Stimulated activated CD4-positive, alpha-beta T cell treated with anti-CD3 and anti-CD28 coated beads, Interleukin-12 subunit alpha, Interleukin-12 subunit beta, amount 100 ng/mL, for 48 hours (primary cell): ENCODE data around the gene ELAVL2.

Experiments
- DNase-seq, 3 donors: peaks; one replicate each; pipeline ENCODE4 v3.0.0-alpha.2; 2020; ENCODE audit warnings: low read depth in 2 of 3, low spot score in 1 of 3

ELAVL2 gene

DNA sequence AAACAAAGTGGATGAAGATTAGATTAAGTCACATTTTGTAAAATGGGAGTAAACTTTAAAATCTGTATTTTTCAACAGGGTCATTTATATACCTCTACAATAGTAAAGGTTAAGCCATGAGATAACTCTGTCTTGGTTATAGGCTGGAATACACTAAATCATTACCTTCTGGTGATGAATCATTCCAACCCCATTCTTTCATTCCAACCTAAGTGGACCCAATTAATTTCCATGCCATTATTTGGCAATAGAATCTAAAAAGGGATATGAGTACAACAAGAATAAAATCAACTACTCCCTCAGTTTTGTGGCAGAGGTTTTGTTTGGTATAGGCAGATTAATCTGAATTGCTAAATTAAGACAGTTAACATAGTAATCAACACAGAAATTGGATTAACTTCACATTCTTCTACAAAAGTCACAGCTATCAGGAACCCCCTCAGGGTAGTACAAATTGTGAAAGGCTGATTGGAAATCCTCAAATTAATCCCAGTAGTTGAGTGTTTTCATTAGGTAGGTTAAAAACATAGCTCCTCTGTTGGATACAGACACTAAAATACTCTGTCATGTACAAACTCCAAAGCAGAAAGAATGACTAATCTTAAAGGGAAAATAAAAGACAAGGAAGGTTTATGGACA is 54.2 kb downstream of the ELAVL2 start:
- no peak for DNase-seq

DNA sequence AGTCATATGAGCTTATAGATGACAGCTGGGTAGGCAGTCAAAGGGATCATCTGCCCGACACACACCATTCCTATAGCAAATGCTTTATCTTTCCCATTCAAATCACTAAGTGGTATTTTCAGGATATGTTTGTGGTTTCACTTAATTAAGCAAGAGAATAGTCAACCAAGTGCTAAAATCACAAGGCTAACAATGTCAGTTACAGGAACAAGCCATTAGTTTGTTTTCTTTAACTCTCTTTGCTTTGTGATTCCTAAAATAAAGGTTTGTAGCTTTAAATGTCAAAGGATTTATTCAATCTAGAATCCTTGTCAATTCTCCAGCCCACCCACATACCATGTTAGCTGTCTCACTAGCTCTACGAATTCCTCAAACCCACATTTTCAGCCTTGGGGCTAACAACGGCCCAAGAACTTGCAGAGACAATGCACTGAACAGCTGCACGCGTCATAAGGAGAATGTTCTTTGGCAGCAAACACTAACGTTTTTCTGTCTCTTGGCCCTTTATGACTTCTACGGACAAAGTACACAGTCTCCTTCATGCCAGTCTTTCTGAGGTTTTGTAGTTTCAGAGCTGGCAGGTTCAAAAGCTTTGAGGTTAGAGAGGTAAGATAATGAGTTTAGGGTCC is 56.6 kb downstream of the ELAVL2 start:
- DNase-seq, result no peak

DNA sequence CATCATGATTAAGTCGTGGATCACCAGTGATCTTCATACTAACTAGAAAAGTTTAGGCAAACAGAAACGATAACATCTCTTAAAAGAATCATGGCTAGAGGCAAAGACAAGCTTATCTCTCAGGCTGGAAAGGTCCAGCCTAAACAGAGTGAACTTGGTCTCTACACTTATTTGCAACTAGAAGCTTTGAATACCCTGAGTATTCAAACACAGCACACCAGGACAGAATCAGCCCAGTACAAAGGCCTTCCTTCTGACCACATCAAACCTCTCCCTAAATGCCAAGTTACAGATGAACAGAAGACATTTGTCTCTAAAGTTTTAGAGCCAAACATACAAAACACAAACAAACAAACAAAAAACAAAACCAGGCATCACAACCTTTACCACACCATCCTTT is 57.2 kb downstream of the ELAVL2 start:
- DNase-seq, result no peak

DNA sequence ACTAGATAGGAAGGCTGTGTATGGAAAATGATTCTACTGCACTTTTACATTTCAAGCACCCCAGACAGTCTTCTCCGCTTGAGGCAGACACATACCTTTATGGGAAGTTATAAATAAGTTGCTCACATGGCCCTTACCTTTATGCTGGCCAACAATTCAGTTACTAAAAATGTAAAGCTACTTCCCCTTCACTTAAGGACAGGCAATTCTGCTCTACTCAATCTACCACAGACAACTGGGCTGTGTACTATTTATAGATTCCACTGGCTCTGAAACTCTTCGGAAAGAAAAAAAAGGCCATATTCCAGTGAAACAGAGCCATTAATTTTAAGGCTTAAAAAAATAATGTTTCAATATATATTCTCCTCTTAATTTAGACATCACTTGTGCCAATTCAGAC is 59.4 kb downstream of the ELAVL2 start:
- no peak for DNase-seq

- DNase-seq, result no peak
These were observed 60.5 kb downstream of the ELAVL2 start for GRCh38 chr9:23765561-23765960.

DNA sequence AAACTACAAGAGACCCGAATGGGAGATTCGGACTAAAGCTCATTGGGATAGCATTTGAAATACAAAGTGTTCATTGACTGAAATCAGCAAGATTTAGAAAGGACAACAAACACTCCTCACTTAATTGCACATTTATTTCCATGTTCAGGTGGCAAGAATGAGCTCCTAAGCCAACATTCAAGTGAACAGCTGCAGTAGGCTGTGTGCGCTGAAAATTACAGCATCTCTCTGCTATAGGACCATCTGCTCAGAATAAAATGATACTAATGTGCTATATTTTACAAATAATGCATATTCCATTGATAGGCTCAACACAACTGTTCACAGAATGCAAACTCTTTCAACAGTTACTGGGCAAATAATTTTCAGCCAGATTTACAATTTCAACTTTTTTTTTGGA is 61.8 kb downstream of the ELAVL2 start:
- DNase-seq, result no peak

GRCh38 chr9:23754551-23754950 is 71.5 kb downstream of the ELAVL2 start:
- DNase-seq, result no peak

DNA sequence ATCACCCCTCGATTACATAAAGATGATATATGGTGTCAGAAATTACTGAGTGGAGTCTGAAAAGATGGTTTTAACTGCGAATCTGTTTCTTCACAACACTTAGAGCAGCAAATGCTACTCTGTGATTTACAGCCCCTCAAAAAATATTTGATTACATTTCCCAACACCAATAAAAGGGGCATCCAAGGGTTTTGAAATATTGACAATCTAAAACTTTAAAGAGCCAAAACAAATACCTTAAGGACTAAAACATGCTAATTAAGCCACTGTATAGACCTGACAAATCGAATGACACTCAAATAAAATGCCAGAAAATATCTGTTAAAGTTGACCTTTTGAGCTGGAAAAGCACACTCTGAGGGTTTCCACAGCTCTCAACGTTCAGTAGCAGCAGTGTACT is 73.2 kb downstream of the ELAVL2 start:
- no peak for DNase-seq

DNA sequence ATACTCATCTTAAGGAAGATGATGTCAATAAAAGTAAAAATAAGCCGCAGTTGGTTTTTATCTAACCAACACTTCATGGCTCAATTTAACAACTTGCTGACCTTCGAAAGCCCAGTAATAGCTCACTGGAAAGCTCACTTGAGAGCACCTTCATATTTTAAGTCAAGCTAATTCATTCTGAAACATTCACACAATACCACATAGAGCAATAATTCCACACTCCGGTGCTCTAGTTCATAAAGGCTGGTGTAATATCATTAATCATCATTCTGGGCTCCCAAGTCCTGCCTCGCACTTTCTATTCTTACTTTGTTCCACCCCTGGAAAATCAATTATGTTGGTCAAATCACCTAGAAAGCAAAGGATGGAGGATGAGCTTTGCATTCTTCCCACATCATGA is 74.4 kb downstream of the ELAVL2 start:
- DNase-seq, result no peak

- no peak for DNase-seq
These were observed 75.2 kb downstream of the ELAVL2 start for GRCh38 chr9:23750808-23751207.

DNA sequence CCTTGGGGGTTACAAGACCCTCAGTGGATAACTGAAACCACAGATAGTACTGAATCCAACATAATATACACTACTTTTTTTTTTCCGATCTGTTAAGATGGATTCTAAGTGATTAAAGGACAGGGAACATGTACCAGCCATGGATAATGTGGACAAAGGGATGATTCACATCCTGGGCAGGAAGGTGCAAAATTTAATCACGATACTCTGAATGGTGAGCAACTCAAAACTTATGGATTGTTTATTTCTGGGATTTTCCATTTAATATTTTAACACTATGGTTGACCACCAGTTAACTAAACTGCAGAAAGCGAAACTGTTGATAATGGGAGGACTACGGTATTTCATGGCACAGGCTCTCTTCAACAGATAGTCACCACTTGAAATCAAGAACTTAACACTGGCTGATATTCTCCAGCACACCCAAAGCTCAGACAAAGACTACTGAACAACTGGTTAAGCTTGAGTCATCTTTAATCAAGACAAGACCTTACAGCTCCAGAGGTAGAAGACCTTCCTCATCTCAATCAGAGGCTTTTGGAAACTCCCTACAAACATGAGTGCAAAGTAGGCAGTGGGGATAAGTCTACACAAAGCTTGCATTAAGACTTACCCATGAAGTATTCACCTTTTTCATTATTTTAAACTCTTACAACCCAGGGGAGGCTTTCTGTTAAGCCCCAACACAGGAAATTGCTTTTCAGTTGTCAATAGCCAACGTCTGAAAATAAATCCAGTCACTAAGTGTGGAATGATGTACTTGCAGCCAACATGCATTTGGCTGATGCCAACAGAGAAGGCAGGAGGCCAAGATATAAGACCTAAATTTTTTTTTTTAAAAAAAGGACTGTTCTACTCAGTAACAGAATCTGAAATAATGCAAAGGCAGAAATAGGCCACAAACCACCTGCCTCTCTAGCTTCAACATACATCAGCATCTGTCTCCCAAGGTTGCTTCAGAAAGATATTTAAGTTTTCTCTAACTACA is 78.7 kb downstream of the ELAVL2 start:
- DNase-seq, result no peak

GRCh38 chr9:23746317-23746716 is 79.7 kb downstream of the ELAVL2 start:
- DNase-seq, result no peak

- no peak for DNase-seq
These were observed 83.0 kb downstream of the ELAVL2 start for GRCh38 chr9:23743036-23743435.

GRCh38 chr9:23741351-23741750 is 84.7 kb downstream of the ELAVL2 start:
- DNase-seq, result no peak

GRCh38 chr9:23740531-23740930 is 85.5 kb downstream of the ELAVL2 start:
- DNase-seq, result no peak

- DNase-seq, result no peak
These were observed 86.3 kb downstream of the ELAVL2 start for GRCh38 chr9:23739753-23740152.

DNA sequence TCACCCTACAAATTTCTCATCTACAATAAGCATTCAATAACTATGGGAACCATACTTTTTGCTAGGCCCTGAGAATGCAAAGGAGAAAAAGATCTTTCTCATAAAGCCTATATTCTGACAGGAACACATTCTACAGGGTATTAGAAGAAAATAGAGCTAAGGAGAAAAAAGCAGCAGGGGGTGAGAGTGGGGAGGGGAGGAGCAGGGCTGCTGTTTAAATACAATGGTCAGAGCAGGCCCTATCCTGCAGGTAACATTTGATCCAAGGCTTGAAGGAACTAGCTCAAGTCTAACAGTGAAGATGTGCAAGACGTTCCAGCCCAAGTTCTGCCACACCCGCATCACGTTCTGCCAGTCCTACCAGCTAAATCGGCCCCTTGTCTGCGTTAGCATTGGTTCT is 89.7 kb downstream of the ELAVL2 start:
- no peak for DNase-seq

DNA sequence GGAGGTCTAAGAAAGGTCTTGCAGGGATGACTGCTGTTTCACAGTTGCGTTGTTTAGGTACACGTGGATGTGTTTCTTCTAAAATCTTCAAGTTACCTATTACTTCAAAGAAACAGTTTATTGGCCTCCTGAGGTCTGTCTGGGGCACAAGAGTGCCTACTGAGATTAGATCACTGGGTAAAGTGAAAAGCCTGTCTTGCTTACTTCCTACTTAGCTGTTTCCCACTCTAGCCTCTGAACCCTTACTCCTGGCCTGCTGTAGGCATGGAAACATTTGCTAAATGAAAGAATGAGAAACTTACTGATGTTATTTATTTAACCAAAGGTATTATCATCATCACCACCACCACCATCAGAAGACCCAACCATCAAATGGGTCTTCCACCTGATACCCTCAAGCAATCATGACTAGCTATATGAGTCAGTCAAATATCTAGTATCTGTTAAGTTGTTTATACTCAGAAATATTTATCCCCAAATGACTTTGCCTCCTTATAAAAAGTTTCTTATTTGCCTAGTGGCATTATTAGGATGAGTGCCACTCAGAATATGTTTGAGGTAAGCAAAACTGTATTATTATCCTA is 92.5 kb downstream of the ELAVL2 start:
- DNase-seq, result no peak

GRCh38 chr9:23731353-23731752 is 94.7 kb downstream of the ELAVL2 start:
- DNase-seq, result no peak

GRCh38 chr9:23730364-23730763 is 95.7 kb downstream of the ELAVL2 start:
- DNase-seq, result no peak

GRCh38 chr9:23728736-23729135 is 97.3 kb downstream of the ELAVL2 start:
- DNase-seq, result no peak
